ENCODE data around the gene DBNL. TPM values are rescaled to one million over a fixed set of nuclear protein-coding genes. Genes with fewer than 3 reads are reported as not detected.

Gene DBNL
- polyA plus RNA-seq, 3 donors = 228 to 321 (median 304) TPM

DNA sequence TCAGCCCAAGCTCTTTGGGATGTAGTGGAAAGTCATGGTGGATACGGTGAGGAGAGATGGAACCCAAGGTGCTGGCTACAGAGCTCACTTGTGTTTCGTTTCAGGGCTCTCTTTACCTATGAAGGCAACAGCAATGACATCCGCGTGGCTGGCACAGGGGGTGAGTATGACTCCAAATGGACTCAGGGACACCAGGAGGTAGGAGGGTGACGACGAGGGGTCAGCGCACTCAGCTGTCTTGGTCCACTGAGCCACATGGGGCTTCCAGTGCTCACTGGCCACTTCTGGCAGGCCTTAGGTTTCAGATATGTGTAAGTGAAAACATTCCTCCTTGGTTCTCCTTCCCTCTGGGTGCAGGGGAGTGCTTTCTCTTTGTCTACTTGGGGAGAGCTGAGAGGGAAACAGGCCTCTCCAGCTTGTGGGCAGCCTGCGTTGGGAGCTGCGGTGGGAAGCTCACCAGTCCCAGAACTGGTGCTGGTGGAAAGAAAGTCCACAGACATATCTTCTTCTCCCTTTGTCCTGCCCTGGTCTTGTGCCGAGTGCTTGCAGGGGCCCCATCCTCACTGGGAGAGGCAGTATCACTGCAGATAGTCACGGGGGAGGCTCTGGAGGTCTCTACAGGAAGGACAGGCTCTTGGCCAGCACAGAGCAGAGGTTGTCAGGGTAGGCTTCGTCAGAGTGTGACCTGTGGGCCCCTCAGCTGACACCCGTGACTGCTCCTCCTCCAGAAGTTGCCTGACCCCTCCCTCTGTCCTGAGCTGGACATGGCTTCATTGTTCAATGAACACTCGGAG, 5.8 kb downstream of the DBNL start:
- H3K27ac Mint-ChIP-seq = peak overlapping the region in 5 of 7 donors; percentile 51 to 100 (median 94)
- H3K27me3 Mint-ChIP-seq (ENCODE audit: low read depth in 3 of 3) = peaks cover 0 to 4% (median 0%) of the 10 kb centered on the region in 3 donors
- Histone ChIP-seq H3K27ac (ENCODE audit: low read depth in 1 of 2, low read length in 2 of 2) (peak overlapping the region in 1 of 2 donors; percentile 66), H3K9me3 (replicated peaks in 1 of 2; ENCODE audit: control insufficient read depth in 1 of 2, insufficient read depth in 1 of 2, low read length in 2 of 2) (no peaks in the 10 kb centered on the region), H3K27me3 (ENCODE audit: control insufficient read depth in 2 of 2, insufficient read depth in 2 of 2, low read length in 2 of 2) (no peaks in the 10 kb centered on the region), H3K36me3 (replicated peaks in 1 of 2; ENCODE audit: control insufficient read depth in 1 of 2, insufficient read depth in 2 of 2, low read length in 2 of 2) (peaks cover 57 to 62% of the 10 kb centered on the region in 2 donors), H4K20me1 (ENCODE audit: insufficient read depth, low read length) (peaks cover 77% of the 10 kb centered on the region), H3K9ac (ENCODE audit: insufficient read depth, low read length, poor library complexity, severe bottlenecking) (no peak overlapping the region), H2AFZ (ENCODE audit: insufficient read depth, low read depth, low read length, poor library complexity, severe bottlenecking) (no peak overlapping the region), H3K4me3 (replicated peaks in 1 of 3; ENCODE audit: low read depth in 2 of 3, low read length in 3 of 3) (no peak overlapping the region), H3K79me2 (ENCODE audit: insufficient read depth, low read length) (peaks cover 97% of the 10 kb centered on the region), H3K4me1 (ENCODE audit: control insufficient read depth in 1 of 2, insufficient read depth in 2 of 2, low read length in 2 of 2) (peaks cover 30 to 34% of the 10 kb centered on the region in 2 donors), H3K4me2 (replicated peaks; ENCODE audit: extremely low read depth, low read length, poor library complexity, severe bottlenecking) (no peak overlapping the region)
- intact Hi-C loops (cut with micrococcal nuclease) = no loop called here
- peaks cover 75 to 88% of the 10 kb centered on the region in 2 donors for H3K36me3 Mint-ChIP-seq
- TF ChIP-seq CTCF (IDR thresholded peaks at IDR 0.05) = no peak
- no peak overlapping the region for H3K4me3 Mint-ChIP-seq
- DNase-seq = no peak
- peaks cover 31% of the 10 kb centered on the region for H3K4me1 Mint-ChIP-seq
- no peaks in the 10 kb centered on the region for H3K9me3 Mint-ChIP-seq
- 96% methylated on average over 9 of the region's 14 CpGs for WGBS (ENCODE audit: insufficient coverage)

DNA sequence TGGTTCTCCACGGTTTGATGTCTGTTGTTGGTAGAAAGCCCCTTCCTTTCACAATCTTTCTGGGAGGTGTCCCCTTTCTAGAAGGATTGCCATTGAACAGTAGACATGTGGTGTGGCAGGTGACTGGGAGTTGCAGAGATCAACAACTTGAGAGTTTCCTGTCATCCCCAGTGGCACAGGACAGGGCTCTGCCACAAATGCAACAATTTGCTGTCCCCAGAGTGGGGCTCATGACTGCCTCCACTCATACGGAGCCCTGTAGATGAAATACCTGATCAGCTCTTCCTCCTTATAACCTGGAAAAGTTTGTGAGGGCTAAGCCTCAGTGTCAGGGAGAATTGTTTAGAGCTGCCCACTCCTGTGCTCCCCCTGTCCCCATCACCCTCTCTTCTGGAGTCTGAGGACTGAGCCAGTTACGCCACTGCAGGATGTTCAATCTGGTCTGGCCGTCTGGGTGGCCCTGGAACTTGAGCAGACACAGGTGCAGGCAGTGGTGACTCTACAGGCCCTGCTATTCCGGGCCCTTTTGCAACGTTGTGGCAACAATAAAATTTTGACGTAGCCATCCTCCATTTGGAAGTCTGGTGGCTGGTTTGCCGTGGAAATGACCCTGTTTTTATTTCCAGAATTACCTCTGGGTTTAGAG, 6.5 kb downstream of the DBNL start:
- Mint-ChIP-seq H3K4me3 (no peak overlapping the region), H3K4me1 (peaks cover 24% of the 10 kb centered on the region), H3K27ac (peak overlapping the region in 2 of 7 donors; percentile 70 to 94), H3K27me3 (ENCODE audit: low read depth in 3 of 3) (peaks cover 0 to 2% (median 0%) of the 10 kb centered on the region in 3 donors), H3K9me3 (no peaks in the 10 kb centered on the region), H3K36me3 (peaks cover 75 to 91% of the 10 kb centered on the region in 2 donors)
- Histone ChIP-seq H3K79me2 (ENCODE audit: insufficient read depth, low read length) (peaks cover 96% of the 10 kb centered on the region), H3K4me2 (replicated peaks; ENCODE audit: extremely low read depth, low read length, poor library complexity, severe bottlenecking) (no peak overlapping the region), H3K27ac (ENCODE audit: low read depth in 1 of 2, low read length in 2 of 2) (peak overlapping the region in 1 of 2 donors; percentile 66), H3K9ac (ENCODE audit: insufficient read depth, low read length, poor library complexity, severe bottlenecking) (no peak overlapping the region), H2AFZ (ENCODE audit: insufficient read depth, low read depth, low read length, poor library complexity, severe bottlenecking) (no peak overlapping the region), H3K9me3 (replicated peaks in 1 of 2; ENCODE audit: control insufficient read depth in 1 of 2, insufficient read depth in 1 of 2, low read length in 2 of 2) (no peaks in the 10 kb centered on the region), H3K36me3 (replicated peaks in 1 of 2; ENCODE audit: control insufficient read depth in 1 of 2, insufficient read depth in 2 of 2, low read length in 2 of 2) (peaks cover 63 to 69% of the 10 kb centered on the region in 2 donors), H3K27me3 (ENCODE audit: control insufficient read depth in 2 of 2, insufficient read depth in 2 of 2, low read length in 2 of 2) (no peaks in the 10 kb centered on the region), H3K4me1 (ENCODE audit: control insufficient read depth in 1 of 2, insufficient read depth in 2 of 2, low read length in 2 of 2) (peaks cover 22 to 27% of the 10 kb centered on the region in 2 donors), H4K20me1 (ENCODE audit: insufficient read depth, low read length) (peaks cover 85% of the 10 kb centered on the region), H3K4me3 (replicated peaks in 1 of 3; ENCODE audit: low read depth in 2 of 3, low read length in 3 of 3) (no peak overlapping the region)
- no peak for TF ChIP-seq CTCF (IDR thresholded peaks at IDR 0.05)
- intact Hi-C loops (cut with micrococcal nuclease) = no loop called here
- DNase-seq = no peak
- WGBS (ENCODE audit: insufficient coverage) = 88% methylated on average over 4 of the region's 8 CpGs
